ENCODE measurements around the gene EFNA3. TPM values are rescaled to one million over a fixed set of nuclear protein-coding genes. Genes with fewer than 3 reads are reported as not detected.

EFNA3 gene
- total and polyA plus RNA-seq, 4 donors, result 0.41 to 3.2 (median 1.8) TPM; not detected in 1

- H3K27me3 ChIP-seq (ENCODE audit: control insufficient read depth in 1 of 2, insufficient read depth in 2 of 2, low read length in 1 of 2), result no peaks in the 10 kb centered on the region
- peak overlapping the region in 1 of 2 donors; percentile 54 for H3K4me3 ChIP-seq (ENCODE audit: low read length in 2 of 2)
- ATAC-seq (ENCODE audit: low FRiP score) (peak; percentile 70), DNase-seq (peak; percentile 68 to 88)
- H3K9me3 ChIP-seq (ENCODE audit: control insufficient read depth, low read length), result no peaks in the 10 kb centered on the region
- no peaks in the 10 kb centered on the region for H3K4me1 ChIP-seq (ENCODE audit: control insufficient read depth in 1 of 2, insufficient read depth in 2 of 2, low read length in 2 of 2)
- H3K27ac ChIP-seq (ENCODE audit: low read depth in 1 of 2, low read length in 2 of 2), result no peak overlapping the region
- no peaks in the 10 kb centered on the region for H3K36me3 ChIP-seq (ENCODE audit: control insufficient read depth in 1 of 2, insufficient read depth in 2 of 2, low read length in 1 of 2)
- WGBS, 2 donors, result 4 to 9% methylated on average over 46 of the region's 46 CpGs
- intact Hi-C loops (cut with DNase I), result loop anchor here in 1 of 2 donors (1.0 to 5.0 kb wide), 2 partner anchors 21 to 61 kb away; partner anchors contain the start of gene ZBTB7B
These were observed 15.8 kb upstream of the EFNA3 start for GRCh38 chr1:155062702-155063411.

GRCh38 chr1:155063550-155064110 is 15.0 kb upstream of the EFNA3 start, which contains the start of gene EFNA4:
Gene EFNA4 (plus strand): TSS chr1:155063740. CDS start chr1:155063824, 84 bp downstream.
- Histone ChIP-seq H3K27me3 (ENCODE audit: control insufficient read depth in 1 of 2, insufficient read depth in 2 of 2, low read length in 1 of 2) (no peaks in the 10 kb centered on the region), H3K9me3 (ENCODE audit: control insufficient read depth, low read length) (no peaks in the 10 kb centered on the region), H3K4me1 (ENCODE audit: control insufficient read depth in 1 of 2, insufficient read depth in 2 of 2, low read length in 2 of 2) (no peaks in the 10 kb centered on the region), H3K36me3 (ENCODE audit: control insufficient read depth in 1 of 2, insufficient read depth in 2 of 2, low read length in 1 of 2) (no peaks in the 10 kb centered on the region), H3K27ac (ENCODE audit: low read depth in 1 of 2, low read length in 2 of 2) (no peak within 1 kb of the TSS), H3K4me3 (ENCODE audit: low read length in 2 of 2) (peak within 1 kb of the TSS; percentile 40 to 54)
- intact Hi-C loops (cut with DNase I), result loop anchor here in 1 of 2 donors (1.0 to 5.0 kb wide), 2 partner anchors 21 to 61 kb away; partner anchors contain the start of gene ZBTB7B
- WGBS, 2 donors, result 0% methylated on average over 37 to 57 of the region's 57 CpGs
- peak; percentile 90 for ATAC-seq (ENCODE audit: low FRiP score)
- DNase-seq, result peak; percentile 92 to 94

- Histone ChIP-seq H3K9me3 (ENCODE audit: control insufficient read depth, low read length) (no peaks in the 10 kb centered on the region), H3K27me3 (ENCODE audit: control insufficient read depth in 1 of 2, insufficient read depth in 2 of 2, low read length in 1 of 2) (no peaks in the 10 kb centered on the region), H3K27ac (ENCODE audit: low read depth in 1 of 2, low read length in 2 of 2) (no peak overlapping the region), H3K4me3 (ENCODE audit: low read length in 2 of 2) (peak overlapping the region; percentile 40 to 54), H3K4me1 (ENCODE audit: control insufficient read depth in 1 of 2, insufficient read depth in 2 of 2, low read length in 2 of 2) (no peaks in the 10 kb centered on the region), H3K36me3 (ENCODE audit: control insufficient read depth in 1 of 2, insufficient read depth in 2 of 2, low read length in 1 of 2) (no peaks in the 10 kb centered on the region)
- peak; percentile 5 for ATAC-seq (ENCODE audit: low FRiP score)
- no peak for DNase-seq
- intact Hi-C loops (cut with DNase I), result loop anchor here in 1 of 2 donors (5.0 kb wide), 1 partner anchor 62 kb away; the partner anchor contains the start of gene ZBTB7B
- 8 to 9% methylated on average over 14 of the region's 14 CpGs for WGBS, 2 donors
These were observed 14.4 kb upstream of the EFNA3 start for GRCh38 chr1:155064111-155064831.

GRCh38 chr1:155064832-155065429 is 13.7 kb upstream of the EFNA3 start:
- DNase-seq (no peak), ATAC-seq (ENCODE audit: low FRiP score) (no peak)
- Histone ChIP-seq H3K4me1 (ENCODE audit: control insufficient read depth in 1 of 2, insufficient read depth in 2 of 2, low read length in 2 of 2) (no peaks in the 10 kb centered on the region), H3K4me3 (ENCODE audit: low read length in 2 of 2) (no peak overlapping the region), H3K36me3 (ENCODE audit: control insufficient read depth in 1 of 2, insufficient read depth in 2 of 2, low read length in 1 of 2) (no peaks in the 10 kb centered on the region), H3K27me3 (ENCODE audit: control insufficient read depth in 1 of 2, insufficient read depth in 2 of 2, low read length in 1 of 2) (no peaks in the 10 kb centered on the region), H3K9me3 (ENCODE audit: control insufficient read depth, low read length) (no peaks in the 10 kb centered on the region), H3K27ac (ENCODE audit: low read depth in 1 of 2, low read length in 2 of 2) (no peak overlapping the region)
- 67 to 76% methylated on average over 5 of the region's 5 CpGs for WGBS, 2 donors
- intact Hi-C loops (cut with DNase I), result loop anchor here in 1 of 2 donors (5.0 kb wide), 1 partner anchor 63 kb away; the partner anchor contains the start of gene ZBTB7B

GRCh38 chr1:155066777-155067176 is 11.9 kb upstream of the EFNA3 start:
- intact Hi-C loops (cut with DNase I), result no loop called here
- 82 to 85% methylated on average over 8 of the region's 8 CpGs for WGBS, 2 donors
- no peak for ATAC-seq (ENCODE audit: low FRiP score)

GRCh38 chr1:155068599-155068998 is 10.0 kb upstream of the EFNA3 start:
- H3K27ac ChIP-seq (ENCODE audit: low read depth in 1 of 2, low read length in 2 of 2), result no peak overlapping the region
- DNase-seq, result no peak
- 87 to 93% methylated on average over 3 of the region's 3 CpGs for WGBS, 2 donors
- H3K4me3 ChIP-seq (ENCODE audit: low read length in 2 of 2), result no peak overlapping the region
- no peaks in the 10 kb centered on the region for H3K27me3 ChIP-seq (ENCODE audit: control insufficient read depth in 1 of 2, insufficient read depth in 2 of 2, low read length in 1 of 2)
- H3K9me3 ChIP-seq (ENCODE audit: control insufficient read depth, low read length), result no peaks in the 10 kb centered on the region
- intact Hi-C loops (cut with DNase I), result no loop called here
- H3K36me3 ChIP-seq (ENCODE audit: control insufficient read depth in 1 of 2, insufficient read depth in 2 of 2, low read length in 1 of 2), result no peaks in the 10 kb centered on the region
- no peaks in the 10 kb centered on the region for H3K4me1 ChIP-seq (ENCODE audit: control insufficient read depth in 1 of 2, insufficient read depth in 2 of 2, low read length in 2 of 2)
- ATAC-seq (ENCODE audit: low FRiP score), result no peak

More at GRCh38 chr1:155066777-155067176, 11.9 kb upstream of the EFNA3 start:
- Histone ChIP-seq H3K4me3 (ENCODE audit: low read length in 2 of 2) (no peak overlapping the region), H3K27ac (ENCODE audit: low read depth in 1 of 2, low read length in 2 of 2) (no peak overlapping the region), H3K36me3 (ENCODE audit: control insufficient read depth in 1 of 2, insufficient read depth in 2 of 2, low read length in 1 of 2) (no peaks in the 10 kb centered on the region), H3K27me3 (ENCODE audit: control insufficient read depth in 1 of 2, insufficient read depth in 2 of 2, low read length in 1 of 2) (no peaks in the 10 kb centered on the region), H3K4me1 (ENCODE audit: control insufficient read depth in 1 of 2, insufficient read depth in 2 of 2, low read length in 2 of 2) (no peaks in the 10 kb centered on the region), H3K9me3 (ENCODE audit: control insufficient read depth, low read length) (no peaks in the 10 kb centered on the region)
- DNase-seq, result no peak

GRCh38 chr1:155069551-155070157 is 9.0 kb upstream of the EFNA3 start:
- no peak for ATAC-seq (ENCODE audit: low FRiP score)
- WGBS, 2 donors, result 82 to 85% methylated on average over 5 to 7 of the region's 7 CpGs
- H3K4me3 ChIP-seq (ENCODE audit: low read length in 2 of 2), result no peak overlapping the region
- intact Hi-C loops (cut with DNase I), result no loop called here
- DNase-seq, result no peak
- H3K9me3 ChIP-seq (ENCODE audit: control insufficient read depth, low read length), result no peaks in the 10 kb centered on the region
- no peaks in the 10 kb centered on the region for H3K27me3 ChIP-seq (ENCODE audit: control insufficient read depth in 1 of 2, insufficient read depth in 2 of 2, low read length in 1 of 2)
- no peak overlapping the region for H3K27ac ChIP-seq (ENCODE audit: low read depth in 1 of 2, low read length in 2 of 2)
- no peaks in the 10 kb centered on the region for H3K4me1 ChIP-seq (ENCODE audit: control insufficient read depth in 1 of 2, insufficient read depth in 2 of 2, low read length in 2 of 2)
- H3K36me3 ChIP-seq (ENCODE audit: control insufficient read depth in 1 of 2, insufficient read depth in 2 of 2, low read length in 1 of 2), result no peaks in the 10 kb centered on the region

- DNase-seq (no peak), ATAC-seq (ENCODE audit: low FRiP score) (no peak)
- Histone ChIP-seq H3K36me3 (ENCODE audit: control insufficient read depth in 1 of 2, insufficient read depth in 2 of 2, low read length in 1 of 2) (no peaks in the 10 kb centered on the region), H3K4me3 (ENCODE audit: low read length in 2 of 2) (no peak overlapping the region), H3K27ac (ENCODE audit: low read depth in 1 of 2, low read length in 2 of 2) (no peak overlapping the region), H3K27me3 (ENCODE audit: control insufficient read depth in 1 of 2, insufficient read depth in 2 of 2, low read length in 1 of 2) (no peaks in the 10 kb centered on the region), H3K9me3 (ENCODE audit: control insufficient read depth, low read length) (no peaks in the 10 kb centered on the region), H3K4me1 (ENCODE audit: control insufficient read depth in 1 of 2, insufficient read depth in 2 of 2, low read length in 2 of 2) (no peaks in the 10 kb centered on the region)
- 24 to 37% methylated on average over 22 to 28 of the region's 28 CpGs for WGBS, 2 donors
- intact Hi-C loops (cut with DNase I), result no loop called here
These were observed 8.4 kb upstream of the EFNA3 start for GRCh38 chr1:155070158-155070621.

Data from aorta (tissue), 5 donors.